ENCODE measurements around the gene GARIN3.
A peak's percentile ranks its signal among the peaks of the same experiment; 100 is the strongest.
"Not testable (repeated sequence)": the region's sequence is repeated elsewhere in the genome, so short reads cannot be mapped to it uniquely, and the experiment has no call there.

GARIN3 gene

DNA sequence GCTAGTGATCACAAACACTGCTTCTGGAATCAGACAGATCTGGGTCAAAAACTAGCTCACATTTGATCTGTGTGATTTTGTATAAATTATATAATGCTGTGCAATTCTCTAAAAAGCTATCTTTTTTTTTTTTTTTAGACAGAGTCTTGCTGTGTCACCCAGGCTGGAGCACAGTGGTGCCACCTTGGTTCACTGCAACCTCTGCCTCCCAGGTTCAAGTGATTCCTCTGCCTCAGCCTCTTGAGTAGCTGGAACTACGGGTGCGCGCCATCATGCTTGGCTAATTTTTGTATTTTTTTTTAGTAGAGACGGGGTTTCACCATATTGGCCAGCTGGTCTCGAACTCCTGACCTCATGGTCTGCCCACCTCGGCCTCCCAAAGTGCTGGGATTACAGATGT is 19.1 kb upstream of the GARIN3 start:
- not testable (repeated sequence) for DNase-seq (ENCODE audit: low read depth)

DNA sequence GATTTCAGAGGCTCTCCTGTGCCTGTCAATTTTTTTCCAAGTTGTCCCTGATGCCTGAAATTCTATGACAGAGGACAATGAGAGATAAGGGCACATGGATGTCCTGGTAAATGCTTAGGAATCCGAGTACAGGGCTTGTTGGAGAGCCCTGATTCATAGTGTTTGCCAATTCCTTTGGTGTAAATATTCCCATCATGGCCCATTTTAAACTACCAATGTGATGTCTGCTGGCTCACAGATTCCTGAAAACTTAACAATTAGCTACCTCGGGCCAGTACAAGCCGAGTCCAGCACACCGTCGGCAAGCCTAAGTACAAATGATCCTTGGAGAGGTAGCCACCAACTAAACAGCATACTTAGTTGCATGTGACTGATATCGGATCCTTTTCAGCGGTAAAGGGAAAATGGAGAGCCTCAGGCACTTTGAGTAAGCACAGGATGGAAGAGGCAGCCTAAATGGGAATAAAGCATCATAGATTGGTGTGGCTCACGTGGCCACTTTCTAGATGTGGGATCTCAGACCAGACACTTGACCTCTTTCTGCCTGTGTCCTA is 18.1 kb upstream of the GARIN3 start:
- no peak for DNase-seq (ENCODE audit: low read depth)

GRCh38 chr5:157182143-157182757 is 16.2 kb upstream of the GARIN3 start:
- no peak for DNase-seq (ENCODE audit: low read depth)

- DNase-seq (ENCODE audit: low read depth), result no peak
Measured at GRCh38 chr5:157180374-157181264, 14.6 kb upstream of the GARIN3 start, which contains the start of gene ITK. ITK (plus strand) TSS chr5:157180840; CDS start chr5:157180978, 138 bp downstream.

GRCh38 chr5:157178966-157179365 is 12.9 kb upstream of the GARIN3 start:
- DNase-seq (ENCODE audit: low read depth), result no peak

DNA sequence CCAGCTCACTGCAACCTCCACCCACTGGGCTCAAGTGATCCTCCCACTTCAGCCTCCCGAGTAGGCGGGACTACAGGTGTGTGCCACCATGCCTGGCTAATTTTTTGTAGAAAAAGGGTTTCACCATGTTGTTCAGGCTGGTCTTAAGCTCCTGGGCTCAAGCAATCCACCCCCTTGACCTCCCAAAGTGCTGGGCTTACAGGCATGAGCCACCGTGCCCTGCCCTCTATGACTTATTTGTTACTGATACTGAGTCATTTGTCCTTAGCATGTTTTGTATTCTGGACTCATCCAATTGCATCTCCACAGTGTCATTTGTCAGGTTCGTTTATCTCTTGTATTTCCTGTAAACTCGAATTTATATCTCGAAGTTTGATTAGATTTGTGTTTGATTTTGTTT is 11.9 kb upstream of the GARIN3 start:
- DNase-seq (ENCODE audit: low read depth), result no peak

DNA sequence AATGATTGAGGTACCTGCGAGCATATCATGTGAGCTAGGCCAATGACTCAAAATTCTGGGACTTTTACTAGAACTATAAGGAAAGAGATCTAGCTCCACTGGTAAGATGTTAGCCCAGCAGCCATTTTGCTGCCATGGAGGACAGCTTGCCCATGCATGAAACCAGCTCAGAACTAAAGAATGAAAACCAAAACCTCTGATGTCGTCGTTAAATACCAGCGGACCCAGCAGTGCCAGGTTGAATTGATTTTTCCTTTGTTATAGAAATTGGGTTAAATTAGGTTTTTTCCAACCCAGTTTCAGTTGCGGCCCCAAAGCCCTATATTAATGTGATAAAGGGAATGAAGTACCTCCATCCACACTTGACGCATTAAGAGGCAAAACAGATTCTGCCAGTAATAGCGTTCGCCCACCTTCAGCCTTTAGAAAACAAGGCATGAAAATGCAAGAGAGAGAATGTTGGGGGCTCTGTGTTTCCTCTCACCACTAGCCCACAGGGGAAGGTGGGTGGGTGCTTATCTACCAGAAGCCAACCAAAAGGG is 9.1 kb upstream of the GARIN3 start:
- no peak for DNase-seq (ENCODE audit: low read depth)

- DNase-seq (ENCODE audit: low read depth), result peak; percentile 87
Measured at GRCh38 chr5:157172403-157172802, 6.3 kb upstream of the GARIN3 start.

DNA sequence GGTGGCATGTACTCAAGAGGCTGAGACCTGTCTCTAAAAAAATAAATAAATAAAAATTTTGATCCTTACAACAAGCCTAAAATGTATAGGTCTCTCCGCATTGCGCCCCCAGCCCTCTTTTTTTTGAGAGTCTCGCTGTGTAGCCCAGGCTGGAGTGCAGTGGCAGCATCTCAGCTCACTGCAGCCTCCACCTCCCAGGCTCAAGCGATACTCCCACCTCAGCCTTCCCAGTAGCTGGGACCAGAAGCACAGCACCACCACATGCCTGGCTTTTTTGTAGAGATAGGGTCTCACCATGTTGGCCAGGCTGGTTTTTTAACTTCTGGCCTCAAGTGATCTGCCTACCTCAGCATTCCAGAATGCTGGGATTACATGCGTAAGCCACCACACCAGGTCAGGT is 2.2 kb upstream of the GARIN3 start:
- DNase-seq (ENCODE audit: low read depth), result no peak

DNA sequence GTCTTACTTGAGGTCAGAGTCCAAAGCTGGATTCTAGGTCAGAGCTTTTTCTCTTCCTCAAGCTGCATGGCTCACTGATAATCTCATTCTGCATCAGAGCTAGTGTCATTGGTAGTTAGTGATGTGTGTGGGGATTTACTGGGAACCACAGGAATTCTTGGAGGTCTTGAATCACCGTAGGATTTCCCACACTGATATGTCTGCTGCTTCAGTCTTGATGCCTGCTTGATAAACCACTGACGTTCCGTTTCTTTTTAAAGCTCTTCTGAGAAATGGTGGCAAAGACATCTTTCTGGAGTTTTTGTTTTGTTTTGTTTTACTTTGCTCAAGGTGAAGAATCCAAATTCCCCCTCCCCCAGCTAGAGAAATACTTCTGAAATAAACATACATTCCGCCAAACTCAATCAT is 1.2 kb upstream of the GARIN3 start:
- no peak for DNase-seq (ENCODE audit: low read depth)

- no peak for DNase-seq (ENCODE audit: low read depth)
Measured at GRCh38 chr5:157165668-157166067, 396 bp downstream of the GARIN3 start.

GRCh38 chr5:157165261-157165660 is 803 bp downstream of the GARIN3 start:
- no peak for DNase-seq (ENCODE audit: low read depth)

DNA sequence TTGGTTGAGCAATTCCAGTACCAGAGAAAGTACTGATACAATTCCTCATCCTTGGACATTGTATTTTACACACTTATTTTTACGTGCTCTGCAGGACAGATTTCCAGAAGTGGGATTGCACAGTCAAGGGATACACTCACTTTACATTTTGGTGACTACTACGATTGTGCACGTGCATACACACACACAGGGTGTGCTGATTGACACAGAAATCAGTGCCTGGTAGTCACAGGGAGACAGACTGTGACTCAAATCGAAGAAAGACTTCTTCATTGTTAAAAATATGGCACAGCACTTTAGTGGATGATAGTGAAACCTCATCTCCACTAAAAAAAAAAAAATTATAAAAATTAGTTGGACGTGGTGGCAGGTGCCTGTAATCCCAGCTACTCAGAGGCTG is 1.5 kb downstream of the GARIN3 start:
- no peak for DNase-seq (ENCODE audit: low read depth)

GRCh38 chr5:157162919-157163510 is 3.0 kb downstream of the GARIN3 start:
- no peak for DNase-seq (ENCODE audit: low read depth)

DNA sequence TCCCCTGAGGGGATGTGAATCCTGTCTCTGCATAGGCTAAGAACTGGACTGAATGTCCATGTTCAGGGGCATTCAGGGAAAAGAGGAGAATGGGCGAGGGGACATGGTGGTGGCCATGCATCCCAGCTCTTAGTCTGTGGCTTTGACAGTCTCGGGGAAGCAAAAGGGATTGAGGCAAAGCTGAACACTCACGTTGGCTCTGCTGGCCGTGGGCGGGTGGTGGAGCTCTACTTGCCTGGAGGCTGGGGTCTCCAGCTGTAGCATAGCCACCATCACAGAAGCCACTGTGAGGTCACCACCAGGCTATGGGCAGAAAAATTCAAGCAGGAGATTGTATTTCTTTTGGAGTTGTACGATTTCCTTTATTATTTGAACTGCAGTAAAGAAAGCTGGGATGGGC is 4.1 kb downstream of the GARIN3 start:
- DNase-seq (ENCODE audit: low read depth), result no peak

DNA sequence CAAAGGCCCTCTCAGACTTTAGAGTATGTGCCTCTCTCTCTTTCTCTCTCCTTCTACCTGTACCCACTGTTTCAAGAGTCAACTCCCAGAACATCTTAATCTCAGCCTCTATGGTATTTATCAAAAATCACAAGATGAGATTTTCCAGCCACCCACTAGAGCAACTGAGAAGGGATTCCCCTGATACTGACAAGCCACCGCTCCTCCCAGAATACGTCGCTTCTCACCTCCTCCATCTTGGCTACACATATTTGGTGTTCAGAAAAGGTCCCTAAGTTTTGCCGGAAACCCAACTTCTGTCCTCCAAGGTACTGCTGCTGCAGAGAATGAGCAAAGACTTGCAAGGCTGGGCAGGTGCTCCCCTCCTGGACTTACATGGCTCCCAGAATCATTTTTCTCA is 6.1 kb downstream of the GARIN3 start:
- no peak for DNase-seq (ENCODE audit: low read depth)

DNA sequence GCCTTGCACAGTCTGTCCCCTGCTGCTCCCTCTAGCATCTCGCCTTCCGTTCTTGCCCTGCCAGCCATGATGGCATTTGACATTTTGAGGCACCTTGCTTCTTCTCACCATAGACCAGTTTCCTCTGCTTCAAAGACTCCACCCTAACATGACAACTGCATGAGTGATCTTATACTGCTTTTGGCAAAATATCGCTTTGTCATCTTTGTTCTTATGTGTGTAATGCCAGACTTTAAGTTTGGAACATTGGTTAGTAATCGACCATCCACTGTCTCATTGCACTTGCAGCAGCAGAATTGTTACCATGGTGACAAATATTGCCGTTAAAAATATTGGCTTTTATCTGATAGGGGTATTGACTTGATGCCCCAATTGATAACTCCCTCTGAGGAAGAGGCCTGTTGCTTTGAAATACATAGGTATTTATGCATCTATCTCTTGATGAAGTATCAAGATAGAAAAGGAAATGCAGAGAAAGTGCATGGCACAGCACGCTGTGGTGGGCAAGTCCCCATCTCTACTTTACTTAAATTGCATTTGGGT is 6.8 kb downstream of the GARIN3 start:
- no peak for DNase-seq (ENCODE audit: low read depth)

DNA sequence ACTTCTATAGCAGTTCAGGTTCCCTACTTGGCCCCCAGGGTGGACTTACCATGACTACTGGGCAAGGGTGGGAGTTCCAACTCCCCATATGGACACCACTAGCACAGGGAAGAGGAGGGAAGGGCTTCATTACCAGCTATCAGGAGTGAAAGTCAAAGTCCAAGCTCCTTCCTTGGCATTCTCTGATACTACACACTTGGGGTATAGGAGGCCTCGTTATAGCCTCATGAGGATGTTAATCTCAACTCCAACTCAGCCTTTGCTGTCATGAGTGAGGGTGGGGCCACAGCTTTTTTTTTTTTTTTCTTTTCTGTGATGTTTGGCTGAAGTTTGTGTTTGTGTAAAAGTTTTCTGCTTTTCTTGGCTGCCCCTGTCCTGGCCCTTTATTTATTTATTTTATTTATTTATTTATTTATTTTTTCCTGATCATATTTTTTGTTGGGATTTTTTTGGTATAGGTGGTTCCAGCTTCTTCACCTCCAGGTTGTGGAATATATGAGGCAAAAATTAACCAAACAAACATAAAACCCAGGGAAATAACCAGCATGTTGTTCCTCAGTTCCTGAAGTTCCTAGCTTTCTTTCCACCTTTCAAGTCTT is 8.7 kb downstream of the GARIN3 start:
- no peak for DNase-seq (ENCODE audit: low read depth)

- DNase-seq (ENCODE audit: low read depth), result no peak
Measured at GRCh38 chr5:157155297-157155696, 10.8 kb downstream of the GARIN3 start.

GRCh38 chr5:157150995-157151394 is 15.1 kb downstream of the GARIN3 start:
- DNase-seq (ENCODE audit: low read depth), result no peak

GRCh38 chr5:157148734-157149615 is 17.1 kb downstream of the GARIN3 start:
- peak; percentile 80 for DNase-seq (ENCODE audit: low read depth)

All from activated T-cell treated with anti-CD3 and anti-CD28 coated beads for 24 hours (primary cell).